ENCODE measurements around the gene RDH11.

- TF ChIP-seq POLR2A (IDR thresholded peaks at IDR 0.05; ENCODE audit: low read depth, low read length) (no peak), TAF1 (IDR thresholded peaks at IDR 0.05; ENCODE audit: borderline replicate concordance, low read depth, low read length) (no peak), POLR2AphosphoS5 (IDR thresholded peaks at IDR 0.05; ENCODE audit: low read depth, low read length) (no peak)
Observed at GRCh38 chr14:67641480-67641879, 54.1 kb downstream of the RDH11 start.

All from GM12892 (cell line).